ENCODE results near the gene CST6. TPM values are rescaled to one million over a fixed set of nuclear protein-coding genes. Genes with fewer than 3 reads are reported as not detected.

Gene CST6
- total and polyA plus RNA-seq, 2 donors (not counting 3 experiments of a cell fraction or from before 2014, with no cell fraction given), result 0.46 to 2.2 TPM

DNA sequence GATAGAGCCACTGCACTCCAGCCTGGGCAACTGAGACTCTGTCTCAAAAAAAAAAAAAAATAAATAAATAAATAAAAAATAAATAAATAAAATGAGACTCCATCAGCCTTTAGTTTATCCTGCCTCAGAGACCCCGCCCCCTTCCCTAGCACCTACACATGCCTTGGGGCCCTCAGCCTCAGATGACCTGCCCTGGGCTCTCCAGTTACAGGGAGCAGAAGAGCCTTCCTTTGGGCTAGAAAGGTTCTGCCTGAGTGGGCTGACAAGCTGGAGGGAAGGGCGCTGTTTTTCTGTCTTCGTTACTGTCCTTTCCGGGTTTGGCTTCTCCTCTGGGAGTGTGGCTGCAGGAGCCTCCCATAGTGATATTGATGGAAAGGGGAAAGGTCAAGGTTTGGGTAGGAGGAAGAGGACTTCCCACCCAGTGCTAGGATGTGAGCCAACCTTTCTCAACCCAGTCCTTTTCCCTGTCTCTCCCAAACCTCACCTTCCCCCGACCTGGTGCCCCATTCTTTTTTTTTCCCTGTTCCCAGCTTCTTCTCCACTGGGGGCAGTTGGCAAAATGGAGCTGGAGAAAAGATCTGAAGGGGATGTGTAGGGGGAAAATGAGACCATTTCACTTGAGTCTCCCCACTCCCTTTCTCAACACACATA, 38.9 kb downstream of the CST6 start:
- TF ChIP-seq MAX (IDR thresholded peaks at IDR 0.05; ENCODE audit: insufficient read depth, insufficient read length) (no peak), POLR2AphosphoS5 (IDR thresholded peaks at IDR 0.05; ENCODE audit: insufficient read depth, low read depth, low read length) (no peak), POLR2A (IDR thresholded peaks at IDR 0.05; ENCODE audit: low read depth, low read length) (no peak), MYC (IDR thresholded peaks at IDR 0.05; ENCODE audit: low read depth, low read length) (no peak), FOS (IDR thresholded peaks at IDR 0.05; ENCODE audit: borderline replicate concordance, insufficient read depth, low read length) (no peak), EZH2 (IDR thresholded peaks at IDR 0.05; ENCODE audit: borderline replicate concordance, low read depth, low read length, severe bottlenecking) (no peak), JUN (IDR thresholded peaks at IDR 0.05; ENCODE audit: borderline replicate concordance, insufficient read depth, insufficient read length, low read depth) (no peak), GATA2 (IDR thresholded peaks at IDR 0.05; ENCODE audit: insufficient read depth, insufficient read length, low read depth, low read length) (no peak)
- TF ChIP-seq, protein P1, sequence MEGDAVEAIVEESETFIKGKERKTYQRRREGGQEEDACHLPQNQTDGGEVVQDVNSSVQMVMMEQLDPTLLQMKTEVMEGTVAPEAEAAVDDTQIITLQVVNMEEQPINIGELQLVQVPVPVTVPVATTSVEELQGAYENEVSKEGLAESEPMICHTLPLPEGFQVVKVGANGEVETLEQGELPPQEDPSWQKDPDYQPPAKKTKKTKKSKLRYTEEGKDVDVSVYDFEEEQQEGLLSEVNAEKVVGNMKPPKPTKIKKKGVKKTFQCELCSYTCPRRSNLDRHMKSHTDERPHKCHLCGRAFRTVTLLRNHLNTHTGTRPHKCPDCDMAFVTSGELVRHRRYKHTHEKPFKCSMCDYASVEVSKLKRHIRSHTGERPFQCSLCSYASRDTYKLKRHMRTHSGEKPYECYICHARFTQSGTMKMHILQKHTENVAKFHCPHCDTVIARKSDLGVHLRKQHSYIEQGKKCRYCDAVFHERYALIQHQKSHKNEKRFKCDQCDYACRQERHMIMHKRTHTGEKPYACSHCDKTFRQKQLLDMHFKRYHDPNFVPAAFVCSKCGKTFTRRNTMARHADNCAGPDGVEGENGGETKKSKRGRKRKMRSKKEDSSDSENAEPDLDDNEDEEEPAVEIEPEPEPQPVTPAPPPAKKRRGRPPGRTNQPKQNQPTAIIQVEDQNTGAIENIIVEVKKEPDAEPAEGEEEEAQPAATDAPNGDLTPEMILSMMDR (IDR thresholded peaks at IDR 0.05; ENCODE audit: extremely low read depth in 1 of 2, insufficient read depth in 1 of 2, low read depth in 1 of 2, low read length in 2 of 2), result no peak
- no peak overlapping the region for H3K27ac ChIP-seq (ENCODE audit: insufficient read depth, low read depth, low read length)
- no peaks in the 10 kb centered on the region for H3K9me3 ChIP-seq (replicated peaks; ENCODE audit: control insufficient read depth, insufficient read depth, low read length)
- no peaks in the 10 kb centered on the region for H4K20me1 ChIP-seq (replicated peaks; ENCODE audit: control insufficient read depth, extremely low read depth, insufficient read depth, low read length)
- no peak overlapping the region for H3K9ac ChIP-seq (replicated peaks; ENCODE audit: extremely low read depth, insufficient read depth, low read length)
- FAIRE-seq, result no peak
- H3K79me2 ChIP-seq (ENCODE audit: control insufficient read depth, insufficient read depth, low read length), result peaks cover 28% of the 10 kb centered on the region
- POLR2A ChIA-PET, result interaction anchor here (0.7 to 1.1 kb wide), 2 partner anchors 48 to 68 kb away, joined by 3 to 4 read pairs; partner anchors contain the start of gene BANF1
- no peak overlapping the region for H3K4me2 ChIP-seq (ENCODE audit: insufficient read depth, low read length)
- intact Hi-C loops (cut with micrococcal nuclease) (loop anchor here (5.0 kb wide), 1 partner anchor 133 kb away; the partner anchor contains the start of genes C11orf68 and DRAP1), dilution Hi-C loops (cut with MboI; ENCODE audit: extremely low pct_ligation_motif_present, low sequenced_read_pairs) (no loop called here)
- H2AFZ ChIP-seq (ENCODE audit: low read depth, low read length), result peak overlapping the region; percentile 39
- no TSS peak for BruUV-seq (replicated peaks)
- CTCF ChIA-PET, result interaction anchor here (4.0 kb wide), 1 partner anchor 18 kb away, joined by 16 read pairs; no protein-coding TSS in a partner anchor
- peaks cover 14% of the 10 kb centered on the region for H3K4me1 ChIP-seq (ENCODE audit: control insufficient read depth, extremely low read depth, insufficient read depth, low read length)
- no peaks in the 10 kb centered on the region for H3K9me1 ChIP-seq (replicated peaks; ENCODE audit: control insufficient read depth, extremely low read depth, insufficient read depth, low read length)
- DNase-seq (ENCODE audit: low read depth, low spot score), result no peak
- peaks cover 2 to 3% of the 10 kb centered on the region in 2 experiments for H3K27me3 ChIP-seq (ENCODE audit: control insufficient read depth in 2 of 2, insufficient read depth in 2 of 2, low read length in 2 of 2)
- peaks cover 4 to 11% of the 10 kb centered on the region in 2 experiments for H3K36me3 ChIP-seq (ENCODE audit: control insufficient read depth in 2 of 2, extremely low read depth in 1 of 2, insufficient read depth in 2 of 2, low read length in 2 of 2)
- H3K4me3 ChIP-seq (replicated peaks in 1 of 3; ENCODE audit: insufficient read depth in 1 of 3, low read depth in 1 of 3, low read length in 3 of 3), result no peak overlapping the region
